GM21737 (cell line): ENCODE data around the gene PDE2A.

Experiments
- ATAC-seq: cut with Tn5 transposase; IDR thresholded peaks from one replicate; pipeline ENCODE4 v1.9.1; 2021; ENCODE audit warnings: mild to moderate bottlenecking, moderate library complexity; ENCODE audit not compliant: unreplicated experiment

Gene PDE2A

DNA sequence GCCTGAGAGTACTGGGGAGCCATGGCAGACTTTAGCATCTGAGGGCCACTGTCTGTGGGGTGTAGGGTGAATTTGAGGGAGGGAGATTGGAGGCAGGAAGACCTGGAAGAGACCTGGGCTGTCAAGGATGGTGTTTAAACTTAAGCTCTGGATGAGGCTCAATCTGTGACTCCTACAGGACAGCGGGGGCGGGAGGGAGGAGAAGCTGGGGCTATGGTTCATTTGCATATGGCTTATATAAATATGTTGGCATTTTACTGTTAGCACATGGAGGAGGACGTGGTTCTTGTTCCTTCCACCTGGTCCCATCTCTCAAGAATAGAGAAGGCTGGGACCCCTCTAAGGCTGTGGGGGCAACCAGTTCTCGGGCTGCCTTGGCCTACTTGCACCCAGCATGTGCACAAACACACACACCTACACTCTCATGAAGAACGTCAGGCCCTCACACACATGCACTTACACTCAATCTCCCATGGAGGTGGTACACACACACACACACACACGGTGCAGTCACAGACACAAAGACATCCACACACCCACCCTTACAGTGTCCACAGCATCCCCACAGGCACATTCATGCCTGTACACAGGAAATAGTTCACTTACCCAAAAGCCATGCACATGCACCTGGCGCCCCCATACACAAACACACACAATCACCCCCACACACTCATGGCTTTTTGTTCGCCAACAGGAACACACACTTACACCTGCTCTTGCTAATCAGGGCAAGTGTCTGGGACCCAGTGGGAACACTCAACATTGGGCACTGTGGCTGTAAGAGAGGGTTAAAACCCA lies 81.3 kb downstream of the PDE2A start:
- no peak for ATAC-seq

- ATAC-seq, result no peak
Observed at GRCh38 chr11:72591785-72592502, 82.3 kb downstream of the PDE2A start.

DNA sequence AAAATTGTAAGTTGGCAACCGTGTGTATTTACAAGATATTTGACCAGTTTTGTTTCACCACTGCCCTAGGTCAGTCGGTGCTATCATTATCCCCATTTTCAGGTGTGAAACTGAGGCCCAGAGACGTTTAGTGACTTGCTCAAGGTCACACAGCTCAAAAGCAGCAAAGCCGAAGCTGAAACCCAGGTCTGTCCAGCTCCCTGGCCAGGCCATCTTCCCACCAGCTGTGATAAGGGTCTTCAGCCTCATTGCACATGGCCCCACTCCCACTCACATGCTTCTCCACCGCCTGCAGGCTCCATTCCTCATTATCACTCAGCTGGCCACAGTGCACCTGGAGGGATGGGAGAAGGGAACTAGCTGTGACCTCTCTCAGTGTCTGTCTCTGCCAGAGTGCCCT lies 83.2 kb downstream of the PDE2A start:
- no peak for ATAC-seq

DNA sequence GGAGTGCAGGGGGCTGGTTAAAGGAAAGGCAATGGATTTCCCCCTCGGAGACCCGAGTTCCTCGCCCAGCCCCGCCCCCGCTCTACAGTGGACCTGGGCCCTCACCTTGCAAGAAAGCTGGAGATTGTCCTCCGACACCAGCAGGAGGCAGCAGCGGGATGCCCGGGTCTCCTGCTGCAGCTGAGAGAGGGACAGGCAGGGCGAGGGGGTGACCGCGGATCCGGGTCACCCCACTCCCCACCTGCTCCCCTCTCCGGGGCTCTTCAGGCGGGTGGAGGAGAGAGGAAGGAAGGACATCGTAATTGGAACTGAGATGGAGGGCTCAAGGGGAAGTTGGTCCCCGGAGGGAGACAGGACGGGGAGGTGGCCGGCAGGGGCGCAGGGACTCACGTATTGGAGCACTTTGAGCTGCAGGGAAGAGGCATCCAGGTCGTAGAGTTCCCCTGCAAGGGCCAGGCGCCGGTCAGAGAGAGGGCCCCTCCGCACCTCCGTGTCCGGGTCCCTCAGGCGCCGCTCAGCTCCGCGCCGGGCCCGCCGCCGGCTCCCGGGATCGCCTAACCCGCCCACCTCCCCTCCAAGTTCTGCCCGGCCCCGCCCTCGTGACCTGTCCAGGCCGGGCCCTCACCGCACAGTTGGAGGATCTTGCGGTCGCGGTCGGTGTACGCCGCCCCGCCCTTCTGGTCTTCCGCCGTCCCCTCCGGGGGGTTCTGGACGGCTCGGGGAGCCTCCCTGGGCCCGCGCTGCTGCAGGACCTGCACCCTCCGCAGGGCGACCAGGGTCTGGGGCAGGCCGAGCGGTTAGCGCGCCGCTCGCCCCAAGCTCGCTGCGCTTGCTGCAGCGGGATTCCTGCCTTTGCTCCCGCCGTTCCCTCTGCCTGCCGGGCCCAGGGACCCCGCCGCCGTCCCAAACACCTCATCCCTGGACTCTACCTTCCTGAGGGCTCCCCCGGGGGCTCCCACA lies 84.1 kb downstream of the PDE2A start:
- no peak for ATAC-seq

DNA sequence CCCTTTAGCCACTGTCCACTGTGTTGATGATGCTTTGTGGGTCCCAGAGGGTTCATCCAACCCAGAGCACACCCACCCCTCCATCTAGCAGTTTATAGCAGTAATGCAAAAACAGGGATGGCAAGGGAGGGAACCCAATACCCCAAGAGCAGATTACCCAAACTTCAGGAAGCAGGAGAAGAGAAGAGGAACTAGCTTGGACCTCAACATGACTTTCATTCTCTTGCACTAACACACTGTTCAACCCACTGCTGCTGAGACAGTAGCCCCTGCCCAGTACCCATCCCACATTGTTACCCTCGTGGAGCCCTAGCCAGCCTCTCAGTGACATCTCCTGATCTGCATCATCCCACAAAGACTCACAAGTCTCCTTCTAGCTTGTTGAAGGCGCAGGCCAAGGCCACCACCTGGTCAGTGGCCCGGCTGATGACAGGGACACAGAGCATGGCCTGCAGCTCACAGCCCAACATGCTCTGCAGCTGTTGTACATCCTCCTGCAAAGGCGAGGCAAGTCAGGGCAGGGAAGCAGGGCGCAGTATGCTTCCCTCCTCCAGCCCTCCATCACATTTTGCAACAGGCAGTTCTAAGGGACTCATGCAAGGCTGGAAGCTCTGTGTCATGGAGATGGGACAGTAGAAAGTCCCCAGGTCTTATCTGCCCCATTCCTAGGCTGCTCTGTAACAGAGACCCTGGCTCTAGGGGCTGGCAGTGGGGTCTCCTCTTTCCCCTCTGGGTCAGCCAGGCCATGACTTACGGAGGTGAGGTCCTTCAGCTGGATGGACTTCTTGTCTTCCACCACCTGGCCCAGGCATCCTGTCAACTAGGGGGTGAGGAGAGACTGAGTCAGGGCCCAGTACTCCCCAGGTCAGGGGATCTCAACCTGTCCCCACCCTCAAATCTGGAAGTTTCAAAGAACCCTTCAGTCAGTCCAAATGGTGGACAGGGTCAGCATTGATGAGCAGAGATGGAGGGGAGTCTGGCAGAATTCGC lies 85.5 kb downstream of the PDE2A start:
- ATAC-seq, result no peak

DNA sequence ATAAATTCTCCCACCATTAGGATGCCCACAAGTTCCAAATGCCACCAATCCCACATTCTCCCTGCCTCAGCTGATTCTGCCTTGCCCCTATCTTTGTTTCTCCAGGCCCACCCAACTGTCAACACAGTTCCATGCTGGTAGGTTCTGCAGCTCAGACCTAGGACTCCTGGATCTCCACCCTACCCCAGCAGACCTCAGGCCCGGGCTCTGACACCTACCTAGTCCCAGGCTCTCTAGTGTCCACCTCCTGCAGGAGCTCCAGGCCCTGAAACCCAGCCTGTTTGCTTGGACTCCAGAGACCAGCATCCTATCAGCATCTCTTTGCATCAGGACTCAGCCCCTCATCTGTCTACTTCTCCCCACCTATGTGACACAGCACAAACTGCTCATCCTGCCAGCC lies 86.5 kb downstream of the PDE2A start:
- ATAC-seq, result no peak

GRCh38 chr11:72586321-72587090 lies 87.7 kb downstream of the PDE2A start:
- ATAC-seq, result no peak

DNA sequence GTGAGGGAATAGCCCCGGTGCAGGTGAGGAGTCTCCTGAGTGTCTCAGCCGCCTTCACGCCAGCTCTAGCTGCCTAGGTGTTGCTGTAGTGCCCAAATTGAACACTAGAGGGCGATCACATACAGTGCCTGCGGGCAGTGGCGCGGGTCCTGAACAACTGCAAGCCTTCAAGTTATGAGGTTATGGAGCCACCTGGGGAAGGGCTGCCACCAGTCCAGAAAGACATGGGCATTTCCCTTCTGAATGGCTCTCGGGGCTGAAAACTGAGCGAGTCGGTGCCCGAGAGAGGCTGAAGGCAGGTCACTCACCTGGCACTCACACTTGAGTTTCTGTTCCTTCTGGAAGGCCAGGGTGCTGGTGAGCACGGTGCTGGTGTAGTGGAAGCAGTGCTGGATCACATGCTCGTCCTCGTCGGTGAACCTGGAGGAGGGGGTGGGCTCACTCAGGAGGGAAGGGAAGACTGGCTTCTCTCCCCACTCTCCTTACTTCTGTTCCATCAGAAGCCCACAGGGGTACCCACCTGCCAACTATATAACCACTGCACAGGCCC lies 88.4 kb downstream of the PDE2A start:
- no peak for ATAC-seq

DNA sequence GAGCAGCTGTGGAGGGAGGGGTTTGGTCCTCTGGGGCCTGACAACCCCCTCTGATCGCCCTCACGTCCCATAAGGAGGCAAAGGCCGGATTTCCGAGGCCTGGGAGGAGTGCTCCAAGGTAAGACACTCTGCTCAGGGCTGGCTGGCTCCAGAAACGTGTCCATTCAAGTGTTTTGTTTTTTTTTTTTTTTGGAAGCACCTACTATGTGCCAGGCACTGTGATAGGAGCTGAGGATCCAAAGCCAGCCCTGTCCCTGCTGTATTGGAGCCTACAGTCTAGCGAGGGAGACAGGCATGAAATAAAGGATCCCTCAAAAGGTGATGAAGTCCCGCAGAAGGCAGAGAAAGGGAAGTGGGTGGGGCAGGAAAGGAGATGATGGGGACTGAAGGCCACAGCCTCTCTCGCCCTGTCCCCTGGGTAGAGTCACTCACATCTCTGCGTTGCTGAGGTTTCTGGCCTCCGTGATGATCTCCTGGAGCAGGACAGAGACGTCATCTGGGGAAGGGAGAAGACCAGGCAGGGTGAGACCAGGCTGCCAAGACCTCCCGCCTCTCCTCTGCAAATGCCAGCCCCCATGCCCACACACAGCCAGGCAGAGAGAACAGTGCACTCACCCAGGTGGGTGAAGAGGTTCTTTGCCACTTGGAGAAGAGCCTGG lies 89.2 kb downstream of the PDE2A start:
- no peak for ATAC-seq

DNA sequence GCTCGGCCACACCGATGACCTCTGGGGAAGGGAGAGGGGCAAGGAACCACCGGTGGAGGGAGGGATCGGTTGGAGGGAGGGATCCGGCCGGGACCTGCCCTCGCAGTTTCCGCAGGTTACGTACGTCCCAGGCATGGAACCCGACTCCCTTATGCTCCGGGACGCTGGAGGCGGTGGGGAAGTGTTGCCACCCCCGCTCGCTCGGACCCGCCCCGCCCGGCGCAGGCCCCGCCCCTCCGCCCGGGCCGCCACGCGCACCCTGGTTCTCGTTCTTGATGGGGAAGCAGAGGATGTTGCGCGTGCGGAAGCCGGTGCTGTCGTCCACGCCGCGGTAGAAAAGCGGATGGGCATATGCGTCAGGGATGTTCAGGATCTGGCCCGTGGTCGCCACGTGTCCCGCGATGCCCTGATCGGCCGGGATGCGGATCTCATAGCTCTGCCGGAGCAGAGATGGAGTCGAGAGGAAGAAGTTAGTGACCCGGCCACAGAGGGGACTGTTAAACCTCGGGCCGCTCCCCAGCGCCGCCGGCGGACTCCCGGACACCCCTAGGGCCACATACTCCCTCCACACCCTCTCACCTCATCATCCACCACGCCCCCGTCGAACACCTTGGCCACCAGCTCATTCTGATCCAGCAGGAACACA lies 89.8 kb downstream of the PDE2A start:
- no peak for ATAC-seq

- ATAC-seq, result no peak
Observed at GRCh38 chr11:72583616-72584292, 90.5 kb downstream of the PDE2A start.

GRCh38 chr11:72583177-72583553 lies 91.1 kb downstream of the PDE2A start:
- no peak for ATAC-seq

DNA sequence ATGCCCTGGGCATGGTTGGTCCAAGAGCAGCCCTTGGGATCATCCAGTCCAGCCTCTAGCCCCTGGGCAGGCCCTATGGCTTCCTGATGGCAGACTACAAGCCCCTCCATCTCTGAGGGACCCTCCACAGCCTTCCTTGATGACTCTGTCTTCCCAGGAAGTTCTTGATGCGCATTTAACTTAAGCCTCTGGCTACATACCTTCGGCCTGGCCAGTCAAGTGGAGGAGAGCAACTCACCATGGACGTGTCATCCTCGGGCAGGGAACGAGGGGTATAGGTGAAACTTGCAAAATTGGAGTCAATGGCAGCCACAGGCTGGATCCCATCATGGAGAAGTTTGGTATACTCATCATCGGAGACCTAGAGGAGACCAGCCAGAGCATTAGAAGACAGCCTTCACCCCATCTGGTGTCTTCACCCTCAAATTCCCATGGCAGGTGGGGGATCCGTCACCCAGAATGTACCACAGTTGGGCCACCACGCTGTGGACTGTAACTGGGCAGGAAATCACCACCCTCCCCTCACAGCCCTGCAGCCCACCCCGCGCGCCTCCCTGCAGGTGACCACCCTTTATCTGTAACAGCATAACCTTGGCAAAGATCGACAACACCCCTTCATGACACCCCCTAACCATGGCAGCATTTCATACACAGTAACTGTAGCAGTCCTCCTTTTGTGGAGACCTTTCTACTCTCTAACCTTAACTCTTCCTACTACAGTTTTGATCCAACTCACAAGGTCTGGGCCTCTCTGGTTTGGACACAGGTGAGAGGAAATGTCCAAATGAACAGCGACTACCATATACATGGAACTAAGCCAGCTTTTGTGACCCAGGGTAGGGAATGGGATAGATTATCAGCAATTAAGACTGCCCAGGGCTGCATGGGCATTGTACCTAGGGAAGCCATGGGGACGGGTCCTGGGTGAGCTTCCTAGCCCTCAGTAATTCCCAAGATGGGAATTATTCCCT lies 91.7 kb downstream of the PDE2A start:
- ATAC-seq, result no peak

GRCh38 chr11:72581067-72581466 lies 93.2 kb downstream of the PDE2A start:
- ATAC-seq, result no peak

- no peak for ATAC-seq
Observed at GRCh38 chr11:72580642-72580950, 93.6 kb downstream of the PDE2A start.

- no peak for ATAC-seq
Observed at GRCh38 chr11:72579816-72580641, 94.2 kb downstream of the PDE2A start.
